GM23248 (cell line): Measurements from ENCODE around the gene FRYL.

Source experiments
- EZH2 ChIP-seq: fragments of 200-600 bp; sonication (generic); IDR thresholded peaks from 2 replicates; pipeline ENCODE4 v1.6.1; 2018; ENCODE audit warnings: antibody characterized with exemption, mild to moderate bottlenecking; ENCODE audit not compliant: insufficient read depth, poor library complexity, severe bottlenecking
- EZH2phosphoT487 ChIP-seq: fragments of 200-600 bp; sonication (generic); IDR thresholded peaks from 2 replicates; pipeline ENCODE4 v1.6.1; 2018; ENCODE audit warnings: antibody characterized with exemption, moderate library complexity, mild to moderate bottlenecking, low read depth; ENCODE audit not compliant: insufficient read depth

DNA sequence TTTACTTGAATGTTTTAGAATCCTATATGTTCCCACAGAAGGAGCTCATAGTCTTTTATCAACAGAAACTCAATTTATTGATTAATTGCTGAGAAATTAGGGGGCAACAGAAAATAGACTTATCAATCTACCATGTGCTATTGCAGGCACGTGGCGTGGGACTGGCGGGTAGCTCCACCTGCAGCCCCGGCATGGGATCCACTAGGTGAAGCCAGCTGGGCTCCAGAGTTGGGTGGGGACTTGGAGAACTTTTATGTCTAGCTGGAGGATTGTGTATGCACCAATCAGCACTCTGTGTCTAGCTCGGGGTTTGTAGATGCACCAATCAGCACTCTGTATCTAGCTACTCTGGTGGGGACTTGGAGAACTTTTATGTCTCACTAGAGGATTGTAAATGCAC lies 47.5 kb upstream of the FRYL start:
- no peak for TF ChIP-seq EZH2
- no peak for TF ChIP-seq EZH2phosphoT487
